Measurements from ENCODE around the gene CRYM. TPM values are rescaled to one million over a fixed set of nuclear protein-coding genes. Genes with fewer than 3 reads are reported as not detected.
"Not testable (repeated sequence)": the region's sequence is repeated elsewhere in the genome, so short reads cannot be mapped to it uniquely, and the experiment has no call there.

Gene CRYM
- total RNA-seq, 1 donor from 2014 or later, result 78.2 TPM

DNA sequence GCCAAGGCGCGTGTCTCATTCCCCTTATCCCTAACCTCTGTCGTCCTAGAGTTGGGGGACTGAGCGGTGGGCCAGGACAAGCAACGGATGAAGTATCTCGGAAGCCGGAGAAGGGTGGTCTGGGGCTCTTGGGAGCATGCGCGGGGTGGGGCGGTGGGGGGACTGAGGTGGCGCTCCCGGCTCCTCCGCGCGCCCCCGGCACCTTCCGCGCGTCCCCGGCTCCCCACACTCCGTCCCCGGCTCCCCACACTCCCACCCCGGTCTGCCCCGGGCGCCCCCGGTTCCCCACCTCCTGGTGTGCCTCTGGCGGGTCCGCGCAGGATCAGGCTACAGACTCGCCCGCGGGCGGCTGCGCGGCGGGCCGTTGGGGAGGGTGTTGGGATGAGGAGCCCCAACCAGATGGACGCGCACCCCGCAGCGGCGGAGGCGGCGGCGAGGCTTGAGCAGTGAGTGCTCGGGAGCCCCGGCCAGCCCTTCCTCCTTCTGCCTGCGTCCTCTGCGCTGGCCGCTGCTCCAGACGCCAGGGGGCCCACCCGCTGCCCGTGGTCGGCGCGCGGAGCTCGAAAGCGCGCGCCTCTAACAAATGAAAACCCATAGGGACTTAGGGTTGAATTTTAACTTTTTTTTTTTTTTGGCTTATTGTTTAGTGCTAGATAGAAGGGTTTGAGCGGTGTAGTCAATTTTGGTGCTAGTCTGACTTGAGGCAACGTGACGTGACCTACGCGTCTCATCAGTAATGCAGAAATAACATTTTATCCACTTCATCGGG is 5.6 kb upstream of the CRYM start:
- intact Hi-C loops (cut with micrococcal nuclease), result no loop called here
- peak; percentile 97 for ATAC-seq
- peak; percentile 78 for DNase-seq

DNA sequence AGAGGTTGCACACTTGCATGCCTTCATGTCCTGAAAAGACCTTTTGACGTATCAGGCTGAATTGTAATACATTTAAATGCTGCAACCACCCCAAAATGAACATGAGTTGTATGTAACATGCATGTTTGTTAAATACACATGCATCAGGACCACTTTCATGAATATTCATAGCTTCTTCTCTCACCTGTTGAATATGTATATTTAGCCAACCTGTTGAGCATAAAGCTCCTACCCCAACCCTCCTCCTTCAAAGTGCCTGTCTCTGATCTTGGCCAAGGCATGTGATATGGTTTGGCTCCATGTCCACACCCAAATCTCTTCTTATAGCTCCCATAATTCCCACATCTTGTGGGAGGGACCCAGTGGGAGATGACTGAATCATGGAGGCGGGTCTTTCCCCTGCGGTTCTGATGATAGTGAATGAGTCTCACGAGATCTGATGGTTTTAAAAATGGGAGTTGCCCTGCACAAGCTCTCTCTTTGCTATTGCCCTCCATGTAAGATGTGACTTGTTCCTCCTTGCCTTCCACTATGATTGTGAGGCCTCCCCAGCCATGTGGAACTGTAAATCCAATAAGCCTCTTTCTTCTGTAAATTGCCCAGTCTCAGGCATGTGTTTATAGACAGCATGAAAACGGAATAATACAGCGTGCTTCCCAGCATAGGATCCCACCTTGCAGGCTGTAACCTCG is 3.8 kb upstream of the CRYM start:
- no peak for ATAC-seq
- no peak for DNase-seq
- intact Hi-C loops (cut with micrococcal nuclease), result no loop called here

DNA sequence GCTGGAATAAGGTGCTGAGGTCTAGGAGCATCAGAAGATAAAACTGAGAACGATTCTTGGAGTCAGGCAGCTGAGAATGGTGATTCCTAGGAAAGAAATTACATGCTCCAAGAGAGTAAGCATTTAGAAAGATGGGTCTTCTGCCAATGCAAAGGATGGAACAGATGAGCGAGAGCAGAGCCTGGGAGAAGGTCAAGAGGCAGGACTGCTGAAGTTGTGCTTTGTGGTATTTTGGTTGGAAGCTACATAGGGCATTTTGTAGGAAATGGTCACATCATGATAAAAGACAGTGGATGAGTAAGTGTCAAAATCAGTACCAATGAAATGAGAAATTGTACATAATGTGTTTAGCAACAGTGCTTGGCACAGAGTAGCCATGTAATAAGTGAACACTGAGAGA is 1.4 kb upstream of the CRYM start:
- no peak for DNase-seq
- ATAC-seq, result no peak
- intact Hi-C loops (cut with micrococcal nuclease), result no loop called here

DNA sequence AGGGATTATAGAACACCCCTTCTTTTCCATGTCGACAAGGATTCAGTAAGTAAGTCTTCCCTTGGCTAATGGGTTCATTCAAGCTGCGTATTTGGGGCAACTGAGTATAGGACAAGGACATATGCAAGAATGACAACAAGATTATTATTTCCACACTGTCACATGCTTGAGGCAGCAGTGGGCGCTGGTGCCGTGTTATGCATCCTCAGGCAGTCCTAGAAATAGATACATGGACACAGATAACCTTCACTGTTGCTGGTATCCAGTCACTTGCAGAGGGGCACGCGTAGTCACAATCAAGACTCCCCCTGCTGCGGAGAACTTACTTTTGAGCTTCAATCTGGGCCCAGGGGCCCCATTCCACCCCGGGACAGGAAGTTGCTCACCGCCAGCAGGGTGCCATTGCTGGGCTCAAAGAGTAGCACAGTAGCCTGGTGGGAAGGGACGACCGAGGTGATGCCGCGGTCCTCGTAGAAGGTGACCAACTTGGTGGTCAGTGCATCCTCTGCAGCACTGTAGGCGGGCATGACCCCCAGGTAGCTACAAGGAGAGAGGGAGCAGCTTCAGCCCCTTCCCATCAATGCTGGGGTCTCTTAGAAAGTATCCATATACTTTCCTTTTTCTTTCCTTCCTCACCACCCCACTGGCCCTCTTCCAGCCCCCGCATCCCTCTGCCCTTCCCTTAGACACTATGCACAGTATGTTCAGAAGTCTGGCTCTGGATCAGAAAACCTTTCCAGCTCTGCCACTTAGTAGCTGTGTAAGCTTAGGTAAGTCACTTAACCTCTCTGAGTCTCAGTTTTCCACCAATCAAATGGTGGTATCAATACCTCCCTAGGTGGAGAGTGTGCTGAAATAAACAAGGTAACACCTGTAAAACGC is 804 bp downstream of the CRYM start:
- DNase-seq (peak; percentile 57), ATAC-seq (peak; percentile 81)
- intact Hi-C loops (cut with micrococcal nuclease), result no loop called here

DNA sequence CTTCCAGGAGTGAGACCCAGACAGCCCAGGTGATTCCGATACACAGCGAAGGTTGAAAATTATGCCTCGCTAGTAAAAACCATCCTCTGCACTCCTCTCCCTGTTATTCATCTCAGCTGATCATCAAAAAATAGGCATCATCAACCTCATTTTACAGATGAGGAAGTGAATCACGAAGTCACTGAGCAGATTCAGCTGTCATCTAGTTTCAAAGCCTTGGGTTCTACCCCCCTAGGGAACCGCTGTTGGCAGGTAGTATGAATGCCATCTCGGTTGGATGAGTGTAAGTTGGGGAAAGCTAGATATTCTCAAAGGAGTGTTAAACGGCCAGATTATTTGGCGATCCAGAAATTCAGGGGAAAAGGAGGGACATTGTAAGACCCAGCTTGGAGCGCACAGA is 2.0 kb downstream of the CRYM start:
- ATAC-seq, result no peak
- DNase-seq, result no peak
- intact Hi-C loops (cut with micrococcal nuclease), result no loop called here

DNA sequence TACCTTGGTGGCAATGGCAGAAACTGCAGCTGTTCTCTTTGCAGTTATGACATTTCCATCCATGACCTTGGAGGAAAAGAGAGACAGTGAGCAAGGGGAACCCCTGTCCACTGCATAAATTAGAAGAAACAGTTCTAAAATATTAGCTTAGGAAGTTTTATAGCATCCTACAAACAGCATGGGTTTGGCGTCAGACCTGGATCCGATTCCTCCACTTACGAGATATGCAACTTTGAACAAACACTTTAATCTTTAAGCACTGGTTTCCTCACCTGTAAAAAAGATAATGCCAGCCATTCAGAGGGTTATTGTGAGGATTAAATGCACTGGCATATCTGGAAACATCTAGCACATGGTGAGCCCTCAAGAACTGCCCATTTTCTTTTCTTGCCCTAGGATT is 2.6 kb downstream of the CRYM start:
- intact Hi-C loops (cut with micrococcal nuclease), result no loop called here
- DNase-seq, result no peak
- no peak for ATAC-seq

DNA sequence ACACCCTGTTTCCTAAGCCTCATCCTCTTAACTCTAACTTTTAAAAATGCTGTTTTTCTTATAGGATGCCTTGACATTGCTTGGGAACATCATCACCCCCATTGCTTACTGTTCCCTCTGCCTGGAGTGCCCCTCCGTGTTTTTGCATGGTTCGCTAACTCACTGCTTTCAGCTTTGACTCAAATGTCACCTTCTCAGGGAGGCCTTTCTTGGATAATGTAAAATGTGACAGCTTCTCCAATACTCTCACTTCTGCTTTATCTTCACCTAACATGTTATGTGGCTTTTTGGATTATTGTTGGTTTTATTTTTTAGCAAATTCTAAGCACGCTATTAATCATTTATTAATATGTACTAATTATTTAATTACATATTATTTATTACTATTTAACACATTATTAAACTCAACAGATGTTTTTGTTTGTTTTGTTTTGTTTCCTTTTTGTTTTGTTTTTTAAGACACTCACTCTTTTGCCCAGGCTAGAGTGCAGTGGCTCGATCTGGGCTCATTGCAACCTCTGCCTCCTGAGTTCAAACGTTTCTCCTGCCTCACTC is 3.8 kb downstream of the CRYM start:
- DNase-seq (no peak), ATAC-seq (no peak)
- intact Hi-C loops (cut with micrococcal nuclease), result no loop called here

DNA sequence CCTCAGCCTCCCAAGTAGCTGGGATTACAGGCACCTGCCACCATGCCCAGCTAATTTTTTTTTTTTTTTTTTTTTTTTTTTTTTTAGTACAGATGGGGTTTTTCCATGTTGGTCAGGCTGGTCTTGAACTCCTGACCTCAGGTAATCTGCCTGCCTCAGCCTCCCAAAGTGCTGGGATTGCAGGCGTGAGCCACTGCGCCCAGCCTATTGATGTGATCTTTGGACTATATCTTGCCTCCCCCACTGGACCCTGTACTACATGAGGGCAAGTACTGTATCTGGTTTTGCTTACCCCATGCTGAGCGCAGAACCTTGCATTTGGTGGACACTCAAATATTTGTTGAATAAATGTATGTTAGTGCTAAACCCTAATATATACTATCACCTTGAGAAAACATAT is 5.3 kb downstream of the CRYM start:
- DNase-seq; intact Hi-C loops (cut with micrococcal nuclease); ATAC-seq: not testable (repeated sequence)

DNA sequence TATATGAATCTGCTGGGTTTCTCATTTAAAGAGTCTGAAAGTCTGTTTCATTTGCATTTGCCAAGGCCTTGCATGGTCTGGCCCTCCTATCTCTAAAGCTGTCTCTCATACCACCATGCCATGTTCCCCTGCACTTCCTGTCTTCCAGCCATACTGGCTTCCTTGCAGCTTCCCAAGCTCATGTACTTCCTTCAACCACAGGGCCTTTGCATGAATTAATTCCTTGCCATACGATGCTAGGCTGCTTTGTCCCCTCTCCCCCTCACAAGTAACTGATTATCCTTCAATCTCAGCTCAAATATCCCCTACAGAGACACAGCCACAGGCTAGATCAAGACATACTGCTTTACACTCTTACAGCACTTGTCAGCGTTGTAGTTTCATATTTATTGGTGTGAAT is 5.8 kb downstream of the CRYM start:
- ATAC-seq (no peak), DNase-seq (no peak)
- intact Hi-C loops (cut with micrococcal nuclease), result no loop called here

DNA sequence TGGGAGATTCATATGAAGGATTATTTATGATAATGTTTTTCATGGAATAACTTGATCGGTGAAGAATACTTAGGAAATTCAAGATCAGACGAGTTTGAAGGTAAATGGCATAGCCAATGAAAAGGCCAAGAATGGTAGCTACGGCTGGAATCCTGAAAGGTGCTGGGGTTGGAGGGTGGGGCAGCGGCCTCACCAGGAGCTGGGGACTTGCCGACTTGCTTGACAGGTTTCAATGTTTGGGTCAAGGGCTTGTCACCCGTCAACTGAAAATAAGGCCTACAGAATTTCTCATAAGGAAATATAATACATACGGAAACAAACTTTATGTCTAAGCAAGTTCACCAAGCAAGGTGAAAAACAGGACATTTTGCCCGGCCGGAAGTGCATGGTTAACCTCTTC is 9.9 kb downstream of the CRYM start:
- intact Hi-C loops (cut with micrococcal nuclease), result no loop called here
- no peak for ATAC-seq
- no peak for DNase-seq

DNA sequence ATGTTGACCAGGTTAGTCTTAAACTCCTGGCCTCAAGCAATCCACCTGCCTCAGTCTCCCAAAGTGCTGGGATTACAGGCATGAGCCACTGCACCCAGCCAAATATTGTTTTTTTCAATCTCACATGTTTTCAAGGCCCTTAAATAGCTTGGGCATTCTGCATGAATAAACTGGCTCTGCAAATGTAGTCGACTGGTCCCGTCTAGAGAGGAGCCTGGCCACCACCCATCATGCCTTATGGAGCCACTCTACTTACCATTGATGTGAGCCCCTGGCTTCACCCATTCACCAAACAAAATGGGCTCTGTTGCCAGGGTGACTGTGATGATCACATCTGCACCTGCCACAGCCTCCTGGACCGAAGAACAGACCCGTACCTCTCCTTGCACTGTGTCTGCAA is 10.8 kb downstream of the CRYM start:
- ATAC-seq (no peak), DNase-seq (no peak)
- intact Hi-C loops (cut with micrococcal nuclease), result no loop called here

DNA sequence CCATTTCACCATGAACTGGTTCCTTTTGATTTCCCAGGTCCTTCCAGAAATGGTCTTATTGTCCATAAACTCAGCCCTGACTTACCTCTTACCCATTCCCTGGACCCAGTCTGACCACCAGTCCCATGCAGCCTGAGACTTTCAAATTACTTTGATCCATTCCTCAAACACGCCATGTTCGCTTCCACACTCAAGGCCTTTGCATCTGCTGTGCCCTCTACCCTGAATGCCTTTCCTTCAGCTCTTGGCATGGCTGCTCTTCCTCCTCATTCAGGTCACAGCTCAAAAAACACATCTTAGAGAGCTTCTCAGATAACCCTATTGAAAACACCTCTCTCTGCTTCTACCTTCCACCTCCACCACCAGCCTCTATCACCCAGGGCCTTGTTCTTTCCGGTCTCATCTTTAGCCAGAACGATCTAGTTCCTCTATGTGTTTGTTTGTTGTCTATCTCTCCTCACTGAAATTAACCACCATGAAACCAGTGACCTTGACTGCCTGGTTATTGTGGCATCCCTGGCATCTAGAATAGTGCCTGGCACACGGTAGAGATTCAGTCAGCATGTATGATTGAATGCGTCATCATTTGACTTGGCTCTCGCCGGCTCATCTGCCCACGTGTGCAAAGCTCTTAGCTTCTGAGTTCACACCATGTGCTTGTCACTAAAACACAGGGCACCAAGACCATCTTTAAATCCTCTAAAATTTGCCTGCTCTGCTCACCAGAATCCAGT is 12.8 kb downstream of the CRYM start:
- ATAC-seq, result peak; percentile 90
- DNase-seq, result peak; percentile 63
- intact Hi-C loops (cut with micrococcal nuclease), result no loop called here

DNA sequence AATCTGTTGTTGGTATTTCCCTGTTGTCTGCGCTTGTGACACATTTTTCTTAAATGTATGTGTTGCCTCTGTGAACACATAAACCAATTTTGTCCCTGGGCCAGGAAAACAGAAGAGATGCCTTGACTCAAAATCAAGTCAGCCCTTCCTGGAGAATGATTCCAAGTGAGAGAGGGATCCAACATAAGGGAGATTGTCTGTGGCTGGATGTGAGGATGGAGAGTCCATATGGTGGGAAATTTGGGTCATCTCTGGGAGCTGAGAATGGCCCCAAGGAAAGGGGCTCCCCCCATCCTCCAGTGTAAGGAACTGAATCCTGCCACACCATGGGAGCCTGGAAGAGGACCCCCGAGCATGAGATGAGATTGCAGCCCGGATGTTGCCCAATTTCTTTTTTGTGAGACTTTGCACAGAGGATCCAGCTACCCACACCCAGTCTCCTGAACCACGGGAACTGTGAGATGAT is 13.5 kb downstream of the CRYM start:
- no peak for DNase-seq
- intact Hi-C loops (cut with micrococcal nuclease), result no loop called here
- ATAC-seq, result no peak

DNA sequence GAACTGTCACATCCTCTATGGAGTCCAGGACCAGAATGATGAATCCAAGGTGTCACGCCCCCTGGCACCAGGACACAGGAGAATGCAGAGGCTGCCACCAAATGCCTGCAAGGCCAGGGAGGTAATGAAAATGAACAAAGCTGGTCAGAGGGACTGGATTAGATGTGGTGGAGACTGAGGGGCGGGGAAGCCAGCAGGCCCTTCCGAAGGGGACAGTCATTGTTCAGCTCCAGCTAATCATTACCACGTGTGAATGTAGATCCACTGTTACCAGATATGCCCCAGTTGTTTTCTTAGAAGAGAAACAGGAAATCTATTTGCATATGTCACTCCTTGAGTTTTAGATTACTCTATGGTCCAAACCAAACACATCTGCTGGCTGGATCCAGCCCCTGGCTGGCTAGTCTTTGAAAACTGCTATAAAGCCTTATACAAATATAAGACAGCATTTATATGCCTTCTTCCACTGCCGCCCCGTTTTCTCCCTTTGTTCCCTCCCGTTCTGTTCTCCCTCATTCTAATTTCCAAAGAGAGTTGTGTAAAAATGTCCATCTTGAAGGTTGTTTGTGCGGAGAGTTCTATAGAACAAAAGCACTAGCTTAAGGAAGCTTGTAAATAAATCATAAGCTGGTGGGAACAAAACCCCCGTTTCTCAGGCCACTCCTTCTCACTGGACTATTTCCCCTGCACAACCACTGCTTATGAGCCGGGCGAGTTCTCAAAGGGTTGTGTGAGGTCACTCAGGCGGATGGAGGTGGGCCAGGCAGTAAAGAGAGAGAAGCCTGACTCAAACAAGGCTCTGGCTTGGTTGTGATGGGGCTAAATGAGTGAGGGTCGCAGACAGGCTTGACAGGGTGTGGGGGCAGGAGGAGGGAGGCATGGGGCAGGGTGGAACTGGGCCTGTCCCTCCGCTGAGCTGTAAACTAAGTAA is 14.2 kb downstream of the CRYM start:
- peak; percentile 65 for ATAC-seq
- DNase-seq, result peak; percentile 62
- intact Hi-C loops (cut with micrococcal nuclease), result no loop called here

DNA sequence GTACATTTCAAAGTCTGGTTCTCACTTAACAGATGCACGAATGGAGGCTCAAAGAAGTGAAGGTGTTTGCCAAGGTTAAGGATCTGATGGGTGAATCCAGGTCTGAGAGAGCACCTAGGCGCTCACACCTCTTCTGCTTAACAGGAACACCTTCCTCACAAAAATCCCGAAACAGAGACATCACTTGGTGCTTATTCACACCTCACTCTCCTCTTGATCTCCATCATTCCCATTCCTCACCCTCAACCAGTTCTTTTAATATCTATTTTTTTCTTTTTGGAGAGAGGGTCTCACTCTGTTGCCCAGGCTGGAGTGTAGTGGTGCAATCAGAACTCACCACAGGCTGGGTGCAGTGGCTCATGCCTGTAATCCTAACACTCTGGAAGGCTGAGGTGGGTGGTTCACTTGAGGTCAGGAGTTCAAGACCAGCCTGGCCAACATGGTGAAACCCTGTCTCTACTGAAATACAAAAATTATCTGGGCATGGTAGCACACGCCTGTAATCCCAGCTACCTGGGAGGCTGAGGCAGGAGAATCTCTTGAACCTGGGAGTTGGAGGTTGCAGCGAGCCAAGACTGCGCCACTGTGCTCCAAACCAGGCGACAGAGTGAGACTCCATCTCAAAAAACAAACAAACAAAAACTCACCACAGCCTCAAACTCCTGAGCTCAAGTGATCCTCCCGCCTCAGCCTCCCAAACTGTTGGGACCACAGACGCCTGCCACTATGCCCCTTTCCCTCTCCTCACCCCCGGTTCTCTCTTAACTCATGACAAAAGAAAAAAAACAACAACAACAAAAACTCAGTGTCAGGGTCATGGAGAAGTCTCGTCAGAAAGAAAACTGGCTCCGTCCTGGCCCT is 15.1 kb downstream of the CRYM start:
- intact Hi-C loops (cut with micrococcal nuclease), result no loop called here

DNA sequence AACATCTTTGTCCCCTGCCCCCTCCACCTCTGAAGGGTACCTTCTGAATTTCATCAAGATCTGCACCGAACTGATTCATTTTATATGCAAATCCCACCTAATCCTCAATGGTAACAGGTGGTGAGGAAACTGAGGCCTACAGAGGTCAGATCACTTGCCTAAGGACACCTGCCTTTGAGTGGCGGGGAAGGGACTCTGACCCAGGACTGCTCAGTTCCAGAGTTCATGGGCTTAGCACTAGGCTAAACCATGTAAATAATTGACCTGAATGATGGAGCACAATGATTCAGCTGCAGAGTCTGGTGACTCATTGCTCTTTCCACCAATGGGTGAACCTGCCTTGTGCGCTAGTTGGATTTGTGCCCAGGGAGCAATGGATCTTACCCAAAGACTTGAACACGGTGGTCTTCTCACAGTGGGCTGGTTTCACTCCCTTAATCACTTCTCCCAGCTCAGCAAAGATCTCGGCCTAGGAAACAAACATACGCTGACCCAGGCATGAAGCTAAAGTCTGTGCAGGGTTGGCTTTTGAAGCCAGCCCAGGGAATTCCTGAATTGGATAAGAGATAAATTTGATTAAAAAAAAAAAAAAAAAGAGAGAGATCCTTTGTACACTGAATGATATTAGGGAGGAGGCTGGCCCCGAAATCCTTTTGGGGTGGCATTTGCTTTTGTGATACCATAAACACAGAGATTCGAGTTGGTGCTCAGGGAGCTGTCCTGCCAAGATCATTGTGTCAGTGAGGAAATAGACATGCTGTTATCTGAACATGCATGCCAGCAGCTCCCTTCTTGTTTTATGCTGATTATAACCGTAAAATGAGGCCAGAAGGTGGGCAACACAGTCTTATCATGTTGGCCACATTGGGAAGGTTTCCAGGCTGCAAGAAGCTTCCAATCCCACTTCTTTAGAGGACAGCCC is 17.0 kb downstream of the CRYM start:
- no peak for DNase-seq
- intact Hi-C loops (cut with micrococcal nuclease), result no loop called here
- peak; percentile 25 for ATAC-seq

More for the DNA sequence above, 15.1 kb downstream of the CRYM start:
- DNase-seq, result no peak
- no peak for ATAC-seq
